Heart right ventricle (tissue), 16 donors: ENCODE measurements around the gene SLC7A9. TPM values are rescaled to one million over a fixed set of nuclear protein-coding genes. Genes with fewer than 3 reads are reported as not detected.

ENCODE experiments used
- ATAC-seq, 8 donors: fragments of 200-7000 bp; cut with Tn5 transposase; one replicate each; pipeline ENCODE4 v1.9.1; 2020; ENCODE audit warnings: mild to moderate bottlenecking in 8 of 8, moderate library complexity in 8 of 8, moderate number of reproducible peaks in 1 of 8
- DNase-seq, 2 donors: peaks; one replicate each; pipeline ENCODE4 v3.0.0-alpha.2; 2020
- H3K27ac ChIP-seq, 10 donors: fragments of 200-600 bp; sonication (generic) in 2 of 10; one replicate each; pipeline versions ENCODE4 v1.5.0 to v1.8.0; 2020 to 2022; ENCODE audit warnings: mild to moderate bottlenecking in 3 of 10
- H3K27me3 ChIP-seq, 7 donors: fragments of 200-600 bp; one replicate each; pipeline ENCODE4 v1.8.0; 2021 to 2022; ENCODE audit warnings: mild to moderate bottlenecking in 2 of 7
- H3K36me3 ChIP-seq, 9 donors: fragments of 200-600 bp; sonication (generic) in 1 of 9; one replicate each; pipeline versions ENCODE4 v1.5.0 to v1.8.0; 2020 to 2022; ENCODE audit warnings: mild to moderate bottlenecking in 2 of 9
- H3K4me1 ChIP-seq, 9 donors: fragments of 200-600 bp; sonication (generic) in 1 of 9; one replicate each; pipeline versions ENCODE4 v1.5.0 to v1.8.0; 2020 to 2022; ENCODE audit warnings: mild to moderate bottlenecking in 4 of 9
- H3K4me3 ChIP-seq, 10 donors: fragments of 200-600 bp; sonication (generic) in 2 of 10; one replicate each; pipeline versions ENCODE4 v1.5.0 to v1.8.0; 2020 to 2022; ENCODE audit warnings: mild to moderate bottlenecking in 7 of 10, moderate library complexity in 2 of 10
- H3K9me3 ChIP-seq, 11 donors: fragments of 200-600 bp in 10 of 11; sonication (generic) in 2 of 11; one replicate each; pipeline versions ENCODE4 v1.5.0 to v1.8.0; 2013 to 2022; ENCODE audit warnings: mild to moderate bottlenecking in 2 of 11, control low read depth in 1 of 11, moderate library complexity in 1 of 11
- CTCF ChIP-seq, 9 donors: fragments of 200-600 bp; sonication (generic) in 2 of 9; IDR thresholded peaks; one replicate each; pipeline versions ENCODE4 v1.5.0 to v1.8.0; 2021 to 2022; ENCODE audit warnings: antibody characterized with exemption in 9 of 9, mild to moderate bottlenecking in 5 of 9, moderate library complexity in 1 of 9
- WGBS, 2 donors: extraction: QIAGEN DNeasy Blood & Tissue Kit; methylation state at CpG; one replicate each; pipeline ENCODE4 v1.1.7; 2013; ENCODE audit warnings: inconsistent platforms in 1 of 2; 5-methylcytosine and 5-hydroxymethylcytosine counted together
- intact Hi-C, 10 donors: fragments of 100-400 bp; cut with DNase I; formaldehyde crosslinking; loops; one replicate each; pipeline versions ENCODE4 v1.11.1 to v1.14.2; 2022
- polyA plus RNA-seq, 2 donors: library from polyadenylated mRNA; stranded (reverse); fragments of 200-250 nt; gene quantifications; one replicate each; pipeline ENCODE4 v1.2.3, GENCODE V29; 2013
- total RNA-seq, 10 donors: library from RNA; stranded (reverse); fragmentation: NEBNext Ultra II Directional in 3 of 10; extraction: Animal tissue kit (Norgen Biotek cat#: 25700) in 3 of 10; gene quantifications; one replicate each; pipeline versions ENCODE4 v1.2.1 to v1.2.4, GENCODE V29; 2021 to 2023
- donor health status: Arrhythmogenic right ventricular cardiomyopathy.
- donor health status: ischemic (EF 13 %, LVEDD 7.1; RV severe dilation, severe dysfunction).
- donor health status: healthy with polysubstance abuse.
- donor health status: DM: no; HTN: yes; CAD: no.
- donor health status: DM: no; HTN: no; CAD: no.
- donor health status: ischemic (EF 25% LVEDD 6.9; RV normal size, moderate dysfunction).
- donor health status: ischemic (EF 25% LVEDD 5.7; RV mildly dilated, moderate dysfunction).
- donor health status: healthy.
- donor health status: DM: yes; HTN: yes; CAD: no.
- donor health status: Ischemic cardiomyopathy.
- donor health status: ischemic (EF 35%, LVEDD 5.7; RV mildly dilated, moderate dysfunction).
- donor health status: nonischemic (EF 11% LVEDD 7.7; RV severe dilation, severe dysfunction).
- donor health status: DM: yes; HTN: yes; CAD: no.
- donor health status: PGD.
- donor health status: ischemic (EF 29% LVEDD 5.4; RV normal size, mild dysfunction).
- donor health status: nonischemic (EF 23%, LVEDD 6.1; RV moderate dilation, normal function).

SLC7A9 gene
- total and polyA plus RNA-seq, 12 donors, result 0.12 to 0.24 TPM; not detected in 10

DNA sequence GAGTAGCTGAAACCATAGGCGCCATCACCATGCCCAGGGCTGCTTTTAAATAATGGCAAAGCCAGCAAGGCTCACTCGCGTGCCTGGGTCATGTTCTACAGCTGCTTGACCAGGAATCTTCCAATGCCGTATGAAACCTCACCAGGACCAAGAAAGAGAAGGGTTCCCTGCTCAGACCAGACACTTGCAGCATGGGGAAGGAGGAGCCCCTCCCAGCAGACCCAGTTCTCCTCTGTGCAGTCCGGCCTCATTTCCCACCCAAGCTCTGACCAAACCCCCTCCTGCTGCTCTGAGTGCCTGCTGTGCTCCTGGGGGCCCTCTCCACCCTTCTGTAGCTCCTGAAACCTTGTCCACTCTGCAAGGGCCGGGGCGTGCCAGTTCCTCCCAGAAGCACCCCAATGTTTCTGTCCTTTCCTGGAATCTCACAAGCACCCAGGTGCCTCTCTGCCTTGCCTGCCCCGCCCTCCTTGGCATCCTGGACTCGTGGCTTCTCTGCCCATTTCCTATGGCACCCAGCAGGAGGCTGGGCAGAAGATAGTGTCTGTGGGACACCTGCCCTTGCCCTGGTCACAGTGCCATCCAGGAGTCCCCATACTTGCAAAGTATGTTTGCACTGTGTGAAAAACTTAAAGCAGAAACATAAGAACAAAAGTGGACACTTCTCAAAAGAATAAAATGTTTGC, 6.8 kb upstream of the SLC7A9 start:
- intact Hi-C loops, result no loop called here
- ATAC-seq, result no peak
- whole genome bisulfite sequencing, 2 donors, result 84 to 91% methylated on average over 9 of the region's 9 CpGs

GRCh38 chr19:32875428-32875827, 5.9 kb upstream of the SLC7A9 start:
- WGBS, 2 donors, result 68 to 69% methylated on average over 7 of the region's 7 CpGs
- no peaks in the 10 kb centered on the region for H3K4me1 ChIP-seq
- DNase-seq (no peak), ATAC-seq (no peak)
- H3K4me3 ChIP-seq, result no peak overlapping the region
- H3K27me3 ChIP-seq, result no peaks in the 10 kb centered on the region
- intact Hi-C loops, result no loop called here
- H3K27ac ChIP-seq, result no peak overlapping the region
- no peaks in the 10 kb centered on the region for H3K9me3 ChIP-seq
- TF ChIP-seq CTCF (IDR thresholded peaks at IDR 0.05), result no peak
- H3K36me3 ChIP-seq, result peaks cover 0 to 29% (median 0%) of the 10 kb centered on the region in 9 donors

More for the DNA sequence above, 6.8 kb upstream of the SLC7A9 start:
- no peaks in the 10 kb centered on the region for H3K9me3 ChIP-seq
- H3K27me3 ChIP-seq, result no peaks in the 10 kb centered on the region
- no peak for DNase-seq
- no peak for TF ChIP-seq CTCF (IDR thresholded peaks at IDR 0.05)
- H3K4me3 ChIP-seq, result no peak overlapping the region
- no peaks in the 10 kb centered on the region for H3K4me1 ChIP-seq
- H3K36me3 ChIP-seq, result peaks cover 0 to 37% (median 0%) of the 10 kb centered on the region in 9 donors
- no peak overlapping the region for H3K27ac ChIP-seq

GRCh38 chr19:32874605-32875004, 5.0 kb upstream of the SLC7A9 start:
- intact Hi-C loops, result no loop called here
- Histone ChIP-seq H3K27me3 (no peaks in the 10 kb centered on the region), H3K4me3 (no peak overlapping the region), H3K9me3 (no peaks in the 10 kb centered on the region), H3K4me1 (no peaks in the 10 kb centered on the region), H3K27ac (no peak overlapping the region), H3K36me3 (peaks cover 0 to 21% (median 0%) of the 10 kb centered on the region in 9 donors)
- DNase-seq (no peak), ATAC-seq (peak in 1 of 8 donors; percentile 41)
- WGBS, 2 donors, result 77 to 90% methylated on average over 9 of the region's 9 CpGs
- no peak for TF ChIP-seq CTCF (IDR thresholded peaks at IDR 0.05)

GRCh38 chr19:32873247-32873959, 3.8 kb upstream of the SLC7A9 start:
- H3K36me3 ChIP-seq, result peaks cover 0 to 9% (median 0%) of the 10 kb centered on the region in 9 donors
- H3K4me3 ChIP-seq, result no peak overlapping the region
- no peaks in the 10 kb centered on the region for H3K9me3 ChIP-seq
- DNase-seq (no peak), ATAC-seq (no peak)
- no peaks in the 10 kb centered on the region for H3K4me1 ChIP-seq
- no peak for TF ChIP-seq CTCF (IDR thresholded peaks at IDR 0.05)
- 89 to 91% methylated on average over 18 of the region's 18 CpGs for WGBS, 2 donors
- intact Hi-C loops, result no loop called here
- H3K27ac ChIP-seq, result no peak overlapping the region
- H3K27me3 ChIP-seq, result no peaks in the 10 kb centered on the region
